GM19438 (cell line): ENCODE data around the gene OR2A12.
"Not testable (repeated sequence)": the region's sequence is repeated elsewhere in the genome, so short reads cannot be mapped to it uniquely, and the experiment has no call there.

Experiments used
- ATAC-seq: cut with Tn5 transposase; IDR thresholded peaks from one replicate; pipeline ENCODE4 v1.9.1; 2021; ENCODE audit warnings: low read depth; ENCODE audit not compliant: unreplicated experiment

The OR2A12 gene, protein sequence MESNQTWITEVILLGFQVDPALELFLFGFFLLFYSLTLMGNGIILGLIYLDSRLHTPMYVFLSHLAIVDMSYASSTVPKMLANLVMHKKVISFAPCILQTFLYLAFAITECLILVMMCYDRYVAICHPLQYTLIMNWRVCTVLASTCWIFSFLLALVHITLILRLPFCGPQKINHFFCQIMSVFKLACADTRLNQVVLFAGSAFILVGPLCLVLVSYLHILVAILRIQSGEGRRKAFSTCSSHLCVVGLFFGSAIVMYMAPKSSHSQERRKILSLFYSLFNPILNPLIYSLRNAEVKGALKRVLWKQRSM

DNA sequence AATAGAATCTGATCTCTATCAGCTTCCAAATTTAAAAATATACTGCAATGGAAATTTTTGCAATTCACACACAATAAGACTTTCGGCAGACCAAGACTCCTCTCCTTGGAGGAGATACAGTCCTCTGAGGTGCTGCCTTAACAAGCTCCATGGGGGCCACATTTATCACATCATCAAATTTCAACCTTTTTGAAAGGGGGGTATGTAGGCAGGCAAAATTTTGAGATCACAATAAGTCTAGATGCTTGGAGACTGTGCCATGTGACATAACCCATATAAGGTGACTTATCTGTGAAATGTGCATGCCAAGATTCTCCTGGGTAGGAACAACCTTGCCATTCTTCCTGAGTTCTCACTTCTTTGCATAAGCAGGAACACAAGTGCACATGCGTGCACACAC, at the start of gene OR2A12:
TSS of gene OR2A12 (plus strand) at position 301 of the 400 bp plus-strand sequence. CDS start 8,830 bp downstream, outside the sequence.
- ATAC-seq, result no peak

DNA sequence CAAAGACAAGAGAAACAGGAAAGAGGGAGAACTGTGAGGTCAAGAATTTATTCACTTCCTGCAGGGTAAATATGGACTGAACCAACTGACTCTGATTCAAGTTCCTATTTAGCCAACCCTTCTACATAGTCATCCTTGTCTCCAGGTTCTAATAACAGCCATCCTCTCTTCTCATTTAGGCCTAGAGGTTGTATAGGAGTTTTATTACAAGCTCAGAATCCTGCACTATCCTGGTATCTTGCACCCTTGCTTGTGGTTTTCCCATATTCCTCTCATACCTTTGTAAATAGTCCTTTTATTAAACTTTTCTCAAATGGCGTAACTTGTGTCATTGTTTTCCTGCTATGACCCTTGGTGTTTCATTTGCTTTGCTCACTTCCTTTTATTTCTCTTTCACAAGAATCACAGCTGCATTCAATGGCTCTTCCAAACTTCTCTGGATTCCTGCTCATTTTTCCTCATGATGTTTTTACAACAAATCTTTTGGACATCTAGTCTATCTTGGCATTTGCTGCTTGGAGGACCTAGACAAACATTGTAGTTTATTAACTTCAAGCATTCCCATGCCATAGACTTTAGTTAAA, 49.7 kb upstream of the OR2A12 start:
- ATAC-seq, result no peak

DNA sequence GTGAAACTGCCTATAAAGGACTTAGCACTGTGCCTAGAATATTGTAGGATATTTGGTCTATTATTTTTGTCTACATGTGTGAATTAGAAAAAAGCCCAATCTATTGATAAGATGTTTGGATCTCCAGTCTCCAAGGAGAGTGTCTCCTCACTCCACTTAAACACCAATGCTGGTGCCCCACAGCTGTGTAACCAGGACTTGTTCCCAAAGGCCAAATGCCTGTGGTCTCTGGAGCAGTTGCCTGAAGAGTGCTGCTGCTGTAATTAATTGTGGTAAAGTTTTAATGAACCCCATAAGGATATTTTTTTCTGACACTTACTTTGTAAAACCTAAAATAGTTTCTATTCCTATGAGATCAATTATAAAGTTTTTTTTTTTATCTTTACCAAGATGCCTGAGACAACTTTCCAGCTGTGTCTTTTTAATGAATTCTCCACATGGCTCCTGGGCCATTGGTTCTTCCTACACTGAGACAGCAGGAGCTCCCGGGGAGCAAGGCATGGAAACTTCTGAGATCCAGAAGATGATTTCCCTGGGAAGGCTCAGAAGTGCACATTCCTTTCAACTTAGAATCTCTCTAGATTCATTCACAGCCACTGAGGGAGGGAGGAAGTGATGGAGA, 48.6 kb upstream of the OR2A12 start:
- ATAC-seq, result no peak

DNA sequence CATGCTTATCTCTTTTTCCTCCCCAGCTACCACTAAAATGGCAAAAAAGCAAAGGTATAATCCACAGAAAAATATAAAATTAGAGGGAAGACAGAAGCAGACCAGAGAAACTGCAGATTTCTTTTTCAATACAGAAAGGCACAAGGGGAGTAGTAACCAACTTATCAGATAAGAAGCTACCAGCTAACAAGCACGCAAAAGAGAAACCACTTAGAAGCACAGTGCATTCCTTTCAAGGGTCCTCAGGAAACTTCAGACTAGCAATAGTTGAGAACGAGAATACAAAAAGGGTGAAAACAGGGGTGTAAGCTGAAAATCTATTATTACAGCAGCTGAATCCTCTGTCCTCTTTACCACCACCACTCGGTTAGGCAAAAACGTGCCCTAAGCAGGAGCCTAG, 47.2 kb upstream of the OR2A12 start:
- ATAC-seq, result no peak

DNA sequence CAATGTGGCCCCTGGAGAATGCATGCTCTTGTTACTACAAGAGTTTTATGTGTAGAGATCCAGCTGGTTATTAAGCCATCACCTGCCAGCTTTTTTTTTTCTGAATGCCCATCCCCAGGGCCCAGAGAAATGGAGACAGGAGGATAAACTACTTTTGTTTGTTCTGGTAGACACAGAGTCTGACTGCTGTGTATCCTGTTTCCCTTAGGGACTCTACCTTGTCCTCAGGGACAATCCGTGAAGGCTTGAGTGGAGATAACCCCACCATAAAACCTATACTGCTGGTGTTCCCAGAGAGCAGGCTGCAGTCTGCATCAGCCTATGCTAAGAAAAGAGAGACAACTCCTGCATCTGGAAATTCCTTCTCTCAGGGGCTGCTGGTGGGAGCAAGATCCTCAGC, 37.4 kb upstream of the OR2A12 start, which contains the start of gene OR2A5:
TSS of gene OR2A5 (plus strand) at position 301 of the 400 bp plus-strand sequence. CDS start 1,454 bp downstream, outside the sequence.
- ATAC-seq, result no peak

DNA sequence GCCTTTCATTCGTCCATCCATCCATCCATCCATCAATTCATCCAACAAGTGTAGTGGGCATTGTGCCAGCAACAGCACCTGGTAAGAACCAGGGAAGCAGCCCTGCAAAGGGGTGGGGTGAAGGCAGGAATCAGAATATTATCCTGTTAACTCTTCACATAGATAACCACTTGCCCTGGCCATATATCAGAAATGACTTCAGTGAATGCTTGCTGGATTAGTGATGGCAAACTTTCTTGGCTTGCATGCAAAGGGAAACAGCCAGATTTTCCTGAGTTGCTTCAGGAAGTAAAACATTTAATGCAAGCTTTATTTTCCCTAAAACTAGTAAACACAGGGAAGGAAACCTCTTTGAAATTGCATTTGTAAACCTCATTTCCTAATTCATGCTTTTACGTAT, 36.6 kb upstream of the OR2A12 start:
- no peak for ATAC-seq

DNA sequence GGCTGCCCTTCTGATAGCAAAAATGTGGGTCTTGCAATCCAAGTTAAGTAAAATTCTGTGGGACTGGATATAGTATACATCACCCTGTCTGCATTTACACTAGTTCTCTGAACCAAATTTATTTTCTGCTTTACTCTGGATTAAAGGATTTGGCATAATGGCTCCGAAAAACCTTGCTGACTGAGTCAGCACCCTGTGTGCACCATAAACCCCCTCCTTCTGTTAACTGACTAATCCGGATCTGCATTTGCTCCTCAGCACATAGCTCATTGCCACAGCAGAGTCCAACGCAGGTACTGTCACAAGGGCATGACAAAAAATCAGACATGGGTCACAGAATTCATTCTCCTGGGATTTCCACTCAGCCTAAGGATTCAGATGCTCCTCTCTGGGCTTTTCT, 36.0 kb upstream of the OR2A12 start:
- ATAC-seq, result no peak

DNA sequence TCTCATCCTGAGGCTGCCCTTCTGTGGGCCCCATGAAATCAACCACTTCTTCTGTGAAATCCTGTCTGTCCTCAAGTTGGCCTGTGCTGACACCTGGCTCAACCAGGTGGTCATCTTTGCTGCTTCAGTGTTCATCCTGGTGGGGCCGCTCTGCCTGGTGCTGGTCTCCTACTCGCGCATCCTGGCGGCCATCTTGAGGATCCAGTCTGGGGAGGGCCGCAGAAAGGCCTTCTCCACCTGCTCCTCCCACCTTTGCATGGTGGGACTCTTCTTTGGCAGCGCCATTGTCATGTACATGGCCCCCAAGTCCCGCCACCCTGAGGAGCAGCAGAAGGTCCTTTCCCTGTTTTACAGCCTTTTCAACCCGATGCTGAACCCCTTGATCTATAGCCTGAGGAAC, 35.2 kb upstream of the OR2A12 start:
- not testable (repeated sequence) for ATAC-seq

DNA sequence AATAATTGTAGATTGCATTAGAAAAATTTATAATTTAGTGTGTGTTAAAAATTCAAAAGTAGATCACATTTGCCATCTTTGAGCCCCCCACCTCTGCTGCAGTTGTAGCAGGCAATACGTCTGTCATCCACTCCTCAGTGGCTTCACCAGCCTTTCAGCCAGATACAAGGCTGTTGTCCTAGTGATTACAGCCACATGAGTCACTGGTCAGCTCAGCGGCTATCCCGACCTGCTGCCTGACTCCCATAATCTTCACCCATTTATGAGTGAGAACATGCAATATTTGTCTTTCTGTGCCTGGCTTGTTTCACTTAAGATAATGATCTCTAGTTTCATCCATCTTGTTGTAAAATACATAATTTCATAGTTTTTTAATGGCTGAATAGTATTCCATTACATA, 28.1 kb upstream of the OR2A12 start:
- no peak for ATAC-seq

DNA sequence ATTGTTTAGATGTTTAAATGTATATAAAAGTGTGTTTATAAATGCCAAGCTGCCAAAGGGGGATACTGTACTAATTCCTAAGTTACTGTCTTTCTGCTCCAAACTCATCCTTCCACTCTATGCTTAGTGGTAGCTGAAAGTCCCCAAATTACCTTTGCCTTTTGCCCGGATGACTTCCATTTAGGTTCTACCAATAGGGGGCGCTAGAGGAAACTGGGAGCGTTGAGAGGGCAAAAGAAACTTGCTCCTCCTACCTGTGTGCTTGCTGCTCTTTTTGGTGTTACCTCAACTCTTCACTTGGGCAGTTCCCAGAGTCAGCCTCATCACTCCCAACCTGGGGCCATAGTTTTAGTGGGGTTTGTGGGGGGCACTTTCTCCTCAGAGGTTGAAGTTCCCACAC, 22.4 kb upstream of the OR2A12 start:
- ATAC-seq, result no peak

DNA sequence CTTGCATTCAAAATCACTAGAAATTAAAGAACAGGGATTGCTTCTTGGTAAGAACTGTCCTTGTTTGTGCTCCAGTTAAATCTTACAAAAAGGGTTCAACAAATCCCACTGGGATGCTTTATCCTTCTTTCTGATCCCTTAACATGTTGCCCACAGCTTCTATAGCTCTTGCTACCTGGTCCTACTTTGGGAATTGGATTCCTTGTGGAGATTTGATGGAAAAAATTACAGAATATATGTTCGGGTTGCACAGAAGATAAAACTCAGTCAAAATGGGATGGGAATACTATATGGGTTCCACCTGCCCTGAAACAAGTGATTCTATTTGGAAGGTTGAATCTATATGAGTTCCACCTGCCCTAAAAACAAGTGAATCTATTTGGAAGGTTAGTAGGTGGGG, 16.6 kb upstream of the OR2A12 start, which contains the start of gene OR2A25:
TSS of gene OR2A25 (plus strand) at position 301 of the 400 bp plus-strand sequence. CDS start 4,409 bp downstream, outside the sequence.
- ATAC-seq, result no peak

DNA sequence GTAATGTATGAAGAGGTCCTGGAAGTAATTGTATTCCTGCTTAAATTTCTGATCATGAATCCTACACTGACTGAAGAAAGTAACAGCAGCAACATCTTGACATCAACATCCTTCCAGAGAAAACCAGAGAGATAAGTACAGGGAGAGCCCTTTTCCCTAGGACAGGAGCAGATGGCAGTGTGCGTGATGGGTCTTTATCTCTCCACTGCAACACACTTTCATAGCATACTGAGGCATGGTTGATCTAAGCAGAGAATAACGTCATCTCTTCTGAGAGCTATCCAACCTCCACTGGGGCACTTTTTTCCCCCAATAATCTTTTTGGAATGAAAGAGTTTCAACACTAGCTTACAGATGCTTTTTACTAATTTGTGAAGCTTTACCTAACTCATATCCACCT, 16.1 kb upstream of the OR2A12 start:
- ATAC-seq, result no peak

DNA sequence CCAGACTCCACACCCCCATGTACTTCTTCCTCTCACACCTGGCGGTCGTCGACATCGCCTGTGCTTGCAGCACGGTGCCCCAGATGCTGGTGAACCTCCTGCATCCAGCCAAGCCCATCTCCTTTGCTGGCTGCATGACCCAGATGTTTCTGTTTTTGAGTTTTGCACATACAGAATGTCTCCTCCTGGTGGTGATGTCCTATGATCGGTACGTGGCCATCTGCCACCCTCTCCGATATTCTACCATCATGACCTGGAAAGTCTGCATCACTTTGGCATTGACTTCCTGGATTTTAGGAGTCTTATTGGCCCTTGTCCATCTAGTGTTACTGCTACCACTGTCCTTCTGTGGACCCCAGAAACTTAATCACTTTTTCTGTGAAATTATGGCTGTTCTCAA, 11.7 kb upstream of the OR2A12 start:
- ATAC-seq, result no peak

DNA sequence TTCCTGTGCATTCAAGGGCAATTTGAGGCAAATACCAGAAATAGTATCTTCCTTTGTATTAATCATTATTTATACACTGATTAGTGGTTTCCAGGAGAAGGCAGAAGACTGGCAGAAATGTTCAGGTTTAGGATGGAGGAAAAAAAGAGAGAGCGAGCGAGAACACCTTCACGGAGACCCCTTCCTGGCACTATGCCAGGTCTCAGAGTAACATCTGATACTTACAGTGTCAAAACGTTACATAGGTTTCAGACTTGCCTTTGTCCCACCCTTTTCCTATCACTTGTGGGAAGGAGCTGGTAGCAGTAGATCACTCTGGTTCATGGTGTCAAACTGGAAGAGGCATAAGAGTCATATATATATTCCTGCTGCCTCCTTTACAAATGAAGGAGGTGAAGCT, 652 bp downstream of the OR2A12 start:
- no peak for ATAC-seq

DNA sequence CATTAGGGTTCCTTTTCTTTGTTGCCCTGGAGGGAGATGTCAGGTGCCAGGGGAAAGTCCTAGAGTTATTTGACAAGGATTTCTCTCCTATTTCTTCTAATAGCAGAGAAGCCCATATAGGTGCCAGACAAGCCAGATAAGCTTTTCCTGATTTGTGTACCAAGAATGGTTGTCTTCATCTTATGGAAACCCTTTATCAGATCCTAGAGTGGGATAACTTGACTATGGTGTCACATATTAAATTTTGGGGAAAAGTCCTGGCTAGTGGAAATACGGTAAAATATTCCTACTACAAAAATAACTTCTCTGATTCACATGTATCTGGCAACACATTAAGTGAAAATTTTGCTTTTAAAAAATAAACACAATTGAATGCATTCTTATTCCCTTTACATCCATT, 1.2 kb downstream of the OR2A12 start:
- ATAC-seq, result no peak

DNA sequence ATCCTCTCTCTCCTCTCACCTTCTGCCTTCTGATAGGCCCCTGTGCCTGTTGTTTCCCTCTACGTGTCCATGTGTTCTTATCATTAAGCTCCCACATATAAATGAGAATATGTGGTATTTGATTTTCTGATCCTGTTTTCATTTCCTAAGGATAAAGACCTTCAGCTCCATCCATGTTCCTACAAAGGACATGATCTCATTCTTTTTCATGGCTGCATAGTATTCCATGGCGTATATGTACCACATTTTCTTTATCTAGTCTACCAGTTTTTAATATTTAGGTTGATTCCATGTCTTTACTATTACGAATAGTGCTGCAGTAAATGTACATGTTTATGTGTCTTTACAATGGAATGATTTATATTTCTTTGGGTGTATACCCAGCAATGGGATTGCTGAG, 4.6 kb downstream of the OR2A12 start:
- no peak for ATAC-seq

DNA sequence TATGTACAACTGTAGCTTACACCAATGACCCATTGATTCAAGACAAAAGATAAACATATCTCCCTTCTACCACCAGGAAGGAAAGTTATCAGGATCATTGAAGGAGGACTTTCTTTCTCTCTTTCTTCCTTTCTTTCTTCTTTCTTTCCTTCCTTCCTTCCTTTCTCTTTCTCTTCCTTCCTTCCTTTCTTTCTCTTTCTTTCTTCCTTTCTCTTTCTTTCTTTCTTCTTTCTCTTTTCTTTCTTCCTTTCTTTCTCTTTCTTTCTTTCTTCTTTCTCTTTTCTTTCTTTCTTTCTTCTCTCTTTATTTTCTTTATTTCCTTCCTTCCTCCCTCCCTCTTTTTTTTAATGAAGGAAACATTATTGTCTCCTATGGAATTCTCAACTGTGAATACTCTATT, 12.7 kb downstream of the OR2A12 start:
- no peak for ATAC-seq

DNA sequence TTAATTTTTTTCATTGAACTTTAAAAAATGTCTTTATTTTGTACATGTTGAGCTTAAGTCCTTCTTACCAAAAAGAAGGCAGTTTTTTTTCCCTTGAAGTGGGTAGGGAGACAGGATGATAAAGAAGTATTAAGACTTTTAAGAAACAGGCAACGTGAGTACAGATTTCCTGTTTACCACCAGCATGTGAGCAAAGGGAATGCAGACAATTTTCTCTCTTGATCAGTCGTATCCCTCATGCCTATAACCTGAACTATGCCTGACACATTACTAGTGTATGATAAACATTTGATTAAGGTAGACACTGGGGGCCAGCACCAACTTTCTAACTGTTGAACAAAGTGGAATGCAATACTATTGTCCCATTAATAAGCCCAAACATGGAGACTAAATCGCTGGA, 14.5 kb downstream of the OR2A12 start:
- no peak for ATAC-seq

DNA sequence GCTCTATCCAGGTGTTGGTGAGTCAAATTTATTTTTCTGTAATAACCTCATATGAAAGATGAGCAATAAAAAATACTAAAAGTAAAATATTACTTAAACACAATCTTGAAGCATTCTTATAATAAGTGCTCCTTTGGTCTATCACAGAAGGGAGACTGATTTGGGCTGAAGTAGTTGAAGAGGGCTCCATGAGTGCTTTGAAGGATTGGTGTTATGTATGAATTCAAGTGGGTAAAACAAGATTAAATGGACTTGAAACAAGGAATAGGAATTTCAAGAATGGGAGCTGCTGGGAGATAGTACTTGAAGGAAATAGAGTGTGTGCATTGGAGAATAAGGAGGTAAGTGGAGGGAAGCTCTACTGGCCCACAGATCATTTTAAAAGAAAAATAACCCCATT, 16.0 kb downstream of the OR2A12 start:
- no peak for ATAC-seq

DNA sequence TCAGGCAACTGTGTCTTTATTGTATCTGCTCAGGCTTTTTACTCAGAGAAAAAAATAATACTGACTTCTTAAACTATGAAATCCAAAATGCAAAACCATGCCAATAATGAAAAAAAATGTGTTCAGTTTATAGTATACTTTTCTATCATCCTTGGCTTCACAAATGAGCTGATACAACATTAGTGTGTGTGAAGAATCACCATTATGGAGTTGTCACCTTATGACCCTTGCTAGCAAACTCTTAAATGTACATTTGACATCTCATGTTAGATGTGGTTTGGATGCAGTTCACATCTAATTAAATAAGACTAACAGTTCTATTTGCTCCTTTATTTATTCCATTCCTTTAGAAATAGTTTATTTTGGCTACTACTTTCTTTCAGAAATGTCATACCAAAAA, 19.1 kb downstream of the OR2A12 start:
- ATAC-seq, result no peak

DNA sequence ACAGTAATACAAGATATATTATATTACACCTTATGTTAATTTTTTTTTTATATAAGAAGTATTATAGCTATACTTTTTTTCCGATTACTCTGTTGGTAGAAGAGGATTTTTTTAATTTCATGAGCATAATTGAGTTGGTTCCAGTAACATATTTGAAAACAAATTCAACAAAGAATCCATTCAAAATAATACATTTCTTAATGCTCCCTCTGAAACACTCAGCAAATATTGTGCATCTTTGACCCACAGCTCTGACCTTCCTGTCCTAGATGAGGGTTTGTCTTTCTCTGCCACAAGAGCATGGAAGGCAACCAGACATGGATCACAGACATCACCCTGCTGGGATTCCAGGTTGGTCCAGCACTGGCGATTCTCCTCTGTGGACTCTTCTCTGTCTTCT, 23.2 kb downstream of the OR2A12 start, which contains the start of gene OR2A2:
TSS of gene OR2A2 (plus strand) at position 301 of the 400 bp plus-strand sequence. CDS start at position 301, 0 bp downstream.
- ATAC-seq, result no peak

DNA sequence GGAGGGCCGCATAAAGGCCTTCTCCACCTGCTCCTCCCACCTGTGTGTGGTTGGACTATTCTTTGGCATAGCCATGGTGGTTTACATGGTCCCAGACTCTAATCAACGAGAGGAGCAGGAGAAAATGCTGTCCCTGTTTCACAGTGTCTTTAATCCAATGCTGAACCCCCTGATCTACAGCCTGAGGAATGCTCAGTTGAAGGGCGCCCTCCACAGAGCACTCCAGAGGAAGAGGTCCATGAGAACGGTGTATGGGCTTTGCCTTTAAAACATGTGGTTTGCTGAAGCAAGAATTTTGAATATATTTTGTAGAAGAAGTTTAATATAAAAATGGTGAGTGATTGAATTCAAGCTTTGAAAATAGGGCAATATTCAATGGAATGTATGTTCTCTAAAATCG, 24.2 kb downstream of the OR2A12 start:
- no peak for ATAC-seq
